Right lobe of liver (tissue), 4 donors: Measurements from ENCODE around the gene ATXN1.
"Not testable (repeated sequence)": the region's sequence is repeated elsewhere in the genome, so short reads cannot be mapped to it uniquely, and the experiment has no call there.

Source experiments
- CTCF ChIP-seq, 4 donors: fragments of 200-600 bp in 3 of 4; fragments of 450-650 bp in 1 of 4; IDR thresholded peaks; one replicate each; pipeline versions ENCODE4 v1.5.1 to v1.8.0; 2016 to 2022; ENCODE audit warnings: antibody characterized with exemption in 4 of 4, mild to moderate bottlenecking in 2 of 4
- POLR2A ChIP-seq: fragments of 450-650 bp; IDR thresholded peaks from one replicate; pipeline ENCODE4 v1.6.1; 2017; ENCODE audit warnings: antibody characterized with exemption, mild to moderate bottlenecking
- donor health status: DM: no; HTN: no; CAD: no.
- donor health status: DM: no; HTN: no; CAD: no.
- donor health status: DM: no; HTN: yes; CAD: no.

DNA sequence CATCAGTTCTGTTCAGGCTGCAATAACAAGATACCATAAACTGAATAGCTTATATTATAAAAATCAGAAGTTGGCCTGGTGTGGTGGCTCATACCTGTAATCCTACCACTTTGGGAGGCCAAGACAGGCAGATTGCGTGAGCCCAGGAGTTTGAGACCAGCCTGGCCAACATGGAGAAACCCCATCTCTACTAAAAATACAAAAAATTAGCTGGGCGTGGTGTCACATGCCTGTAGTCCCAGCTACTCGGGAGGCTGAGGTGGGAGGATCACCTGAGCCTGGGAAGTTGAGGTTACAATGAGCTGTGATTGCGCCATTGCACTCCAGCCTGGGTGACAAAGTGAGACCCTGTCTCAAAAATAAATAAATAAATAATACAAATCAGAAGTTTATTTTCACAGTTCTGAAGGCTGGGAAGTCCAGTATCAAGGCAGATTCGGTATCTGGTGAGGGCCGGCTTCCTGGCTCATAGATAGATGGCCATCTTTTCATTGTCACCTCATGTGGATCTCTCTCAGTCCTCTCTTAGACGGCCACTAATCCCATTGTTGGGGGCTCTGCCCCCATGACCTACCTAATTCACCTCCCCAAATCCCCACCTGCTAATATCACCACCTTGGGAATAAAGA lies 491.7 kb downstream of the ATXN1 start:
- TF ChIP-seq CTCF (IDR thresholded peaks at IDR 0.05); POLR2A: not testable (repeated sequence)
